ENCODE results near the gene ACVR2B.

Gene ACVR2B

DNA sequence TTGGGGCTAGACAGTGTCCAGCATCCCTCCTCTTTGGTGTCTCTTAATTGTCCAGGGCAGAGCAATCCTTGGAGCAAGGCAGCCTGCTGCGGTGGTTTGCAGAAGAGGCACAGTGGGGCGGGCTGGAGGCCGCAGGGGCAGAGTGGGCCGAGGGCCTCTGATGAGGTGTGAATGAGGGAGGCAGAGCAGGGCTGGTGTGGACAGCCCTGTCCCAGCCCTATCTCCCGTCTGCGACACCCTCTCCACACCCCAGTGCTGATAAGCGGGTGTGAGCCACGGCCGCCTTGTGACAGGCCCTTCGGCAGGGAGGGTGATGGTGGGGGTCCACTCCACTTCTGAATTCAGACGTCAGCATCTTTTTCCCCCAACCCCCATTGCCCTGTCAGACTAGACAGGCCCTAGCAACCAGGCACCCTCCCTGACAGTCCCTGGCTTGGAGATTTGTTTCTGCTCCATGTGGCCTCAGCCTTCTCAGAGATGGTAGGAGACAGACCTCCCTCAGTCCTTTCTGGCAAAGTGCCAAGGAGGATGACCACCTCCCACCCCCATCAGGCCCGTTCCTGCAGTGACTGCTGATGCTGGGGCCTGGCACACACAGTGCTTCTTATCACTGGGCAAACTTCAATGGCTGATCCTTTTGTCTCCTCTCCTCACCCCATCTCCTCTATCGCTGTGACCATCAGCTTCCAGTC lies 79.7 kb downstream of the ACVR2B start:
- DNase-seq = no peak

DNA sequence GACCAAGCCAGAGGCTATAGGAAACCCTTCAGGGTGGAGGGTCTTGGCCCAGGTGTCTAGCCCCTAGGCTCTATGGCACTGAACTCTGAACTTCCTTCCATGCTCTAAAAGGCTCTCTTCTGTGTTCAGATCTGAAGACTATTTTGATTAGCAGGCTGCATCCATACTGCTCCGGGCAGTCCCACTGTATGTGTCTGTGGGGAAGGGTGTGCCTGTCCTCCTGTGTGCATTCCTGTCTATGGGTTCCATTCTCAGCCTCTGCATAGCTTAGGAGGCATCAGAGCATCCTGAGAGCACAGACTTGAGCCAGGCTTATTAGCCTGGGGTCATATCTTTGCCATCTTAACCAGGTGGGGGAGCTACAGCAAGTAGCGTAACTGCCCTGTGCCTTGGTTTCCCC lies 80.5 kb downstream of the ACVR2B start:
- DNase-seq = no peak

DNA sequence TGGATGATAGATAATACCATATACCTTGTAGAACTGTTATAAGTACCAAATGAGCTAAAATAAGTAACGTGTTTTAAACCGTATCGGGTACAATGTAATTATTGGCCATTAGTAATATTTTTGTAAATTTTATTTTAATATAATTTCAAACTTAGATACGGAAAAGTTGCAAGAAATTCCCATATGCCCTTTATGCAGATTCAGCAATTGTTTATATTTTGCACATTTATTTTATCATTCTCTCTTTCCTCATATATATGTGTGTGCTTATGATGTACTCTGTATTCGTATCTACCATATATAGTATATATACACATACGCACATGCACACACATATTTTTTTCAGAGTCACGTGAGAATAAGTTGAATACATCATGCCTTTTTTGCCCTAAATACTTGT lies 80.9 kb downstream of the ACVR2B start:
- no peak for DNase-seq

DNA sequence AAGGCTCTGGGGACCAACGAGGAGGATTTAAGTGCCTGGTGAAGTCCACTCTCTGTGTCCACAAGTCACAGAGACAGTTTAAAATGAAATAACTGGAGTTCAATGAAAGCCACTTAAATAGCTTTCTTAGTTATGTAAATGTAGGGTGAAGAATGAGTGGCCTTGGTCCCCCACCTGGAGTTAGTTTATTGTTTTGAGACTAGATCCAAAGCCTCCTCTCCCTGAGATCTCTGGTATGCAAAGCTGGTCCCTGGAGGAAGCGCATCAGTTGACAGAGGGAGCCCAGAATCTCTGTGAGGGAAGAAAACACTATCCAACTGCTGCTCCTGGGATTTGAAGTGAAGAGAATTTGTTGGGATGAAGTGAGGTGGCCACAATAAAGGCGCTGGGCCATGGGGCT lies 83.0 kb downstream of the ACVR2B start:
- DNase-seq = no peak

DNA sequence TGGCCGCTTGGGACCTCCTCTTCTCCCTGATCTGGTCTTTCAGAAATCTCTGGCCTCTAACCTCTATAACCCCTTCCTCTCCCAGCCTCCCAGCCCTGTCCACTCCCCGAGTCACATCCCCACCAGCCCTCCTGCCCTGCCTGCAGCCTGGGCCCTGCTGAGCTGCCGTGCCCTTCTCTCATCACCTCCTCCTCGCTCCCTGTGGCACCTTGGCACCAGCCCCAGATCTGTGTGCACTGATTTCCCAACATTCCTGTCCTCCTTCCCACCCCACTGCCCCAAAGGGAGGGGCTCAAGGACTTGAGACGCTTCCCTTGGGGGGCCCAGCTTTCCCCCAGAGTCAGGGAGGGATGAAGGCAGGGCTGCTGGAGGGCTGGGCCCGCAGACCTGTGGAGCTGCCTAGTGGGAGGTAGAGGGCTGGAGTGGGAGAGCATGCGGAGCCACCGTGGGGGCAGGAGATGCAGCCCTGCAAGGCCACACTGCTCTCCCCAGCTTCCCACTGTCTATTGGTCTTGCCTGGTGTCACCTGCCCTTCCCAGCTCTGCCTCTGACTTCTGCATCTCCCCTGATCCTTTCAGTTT lies 85.2 kb downstream of the ACVR2B start:
- no peak for DNase-seq

DNA sequence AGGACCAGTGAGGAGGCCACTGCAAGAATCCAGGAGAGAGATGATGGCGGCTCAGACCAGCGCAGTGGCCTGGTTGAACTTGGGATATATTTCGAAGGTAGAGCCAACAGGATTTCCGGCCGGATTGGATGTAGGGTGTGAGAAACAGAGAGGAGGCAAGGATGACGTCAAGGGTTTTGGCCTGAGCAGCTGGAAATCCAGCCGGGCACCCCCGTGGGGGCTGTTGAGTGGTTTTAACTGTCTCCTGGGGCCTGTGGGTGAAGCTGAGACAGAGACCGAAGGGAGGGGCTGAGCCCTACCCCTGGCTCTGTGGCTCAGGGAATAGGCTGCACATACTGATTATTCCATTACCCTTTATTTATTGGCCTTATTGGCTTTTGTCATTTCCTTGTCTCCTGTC lies 88.1 kb downstream of the ACVR2B start:
- no peak for DNase-seq

Data from stimulated activated CD4-positive, alpha-beta T cell treated with anti-CD3 and anti-CD28 coated beads, Interleukin-4, amount 100 ng/mL, for 4 hours (primary cell).